Nephron progenitor cell (in vitro differentiated cells): ENCODE data around the gene APAF1.

Experiments used
- DNase-seq: peaks from one replicate; pipeline ENCODE4 v3.0.0; 2021
- H3K27ac Mint-ChIP-seq: 2 replicates; pipeline ENCODE4 v1.8.0; 2021; ENCODE audit warnings: mild to moderate bottlenecking, moderate library complexity, mixed read lengths
- H3K27me3 Mint-ChIP-seq: 2 replicates; pipeline ENCODE4 v1.8.0; 2021; ENCODE audit warnings: mild to moderate bottlenecking, low read depth, mixed read lengths; ENCODE audit not compliant: poor library complexity
- H3K36me3 Mint-ChIP-seq: 2 replicates; pipeline ENCODE4 v1.8.0; 2021; ENCODE audit warnings: low read depth, mixed read lengths
- H3K4me1 Mint-ChIP-seq: 2 replicates; pipeline ENCODE4 v1.8.0; 2021; ENCODE audit warnings: mixed read lengths
- H3K4me3 Mint-ChIP-seq: 2 replicates; pipeline ENCODE4 v1.8.0; 2021; ENCODE audit warnings: mild to moderate bottlenecking, moderate library complexity, mixed read lengths
- H3K9me3 Mint-ChIP-seq: 2 replicates; pipeline ENCODE4 v1.8.0; 2021; ENCODE audit warnings: mild to moderate bottlenecking, moderate library complexity, mixed read lengths
- TF ChIP-seq, protein P1 (sequence below): fragments of 200-600 bp; sonication (generic); IDR thresholded peaks from 2 replicates; pipeline ENCODE4 v1.5.0; 2021; ENCODE audit warnings: antibody characterized with exemption

The APAF1 gene

DNA sequence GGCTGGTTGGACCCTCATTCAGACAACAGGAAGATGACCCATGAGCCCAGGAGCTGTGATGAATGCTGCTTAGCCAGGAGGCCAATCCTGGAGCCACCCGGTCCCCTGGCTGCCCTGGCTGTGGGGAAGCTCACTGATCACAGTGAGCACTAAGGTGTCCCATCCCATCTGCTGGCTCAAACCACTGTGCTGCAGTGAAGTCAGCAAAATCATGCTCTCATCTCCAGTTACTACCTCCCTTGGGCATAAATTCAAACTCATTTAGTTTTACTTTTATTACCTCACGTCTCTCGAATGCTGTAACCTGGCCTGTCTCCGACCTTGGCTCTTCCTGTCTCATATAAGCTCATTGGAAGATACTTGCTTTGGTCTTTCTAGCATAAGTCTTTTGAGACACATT is 112.4 kb downstream of the APAF1 start:
- Mint-ChIP-seq H3K4me3 (no peak overlapping the region), H3K36me3 (no peaks in the 10 kb centered on the region), H3K9me3 (peaks cover 4% of the 10 kb centered on the region), H3K27ac (no peak overlapping the region), H3K27me3 (peaks cover 6% of the 10 kb centered on the region), H3K4me1 (peaks cover 24% of the 10 kb centered on the region)
- DNase-seq = no peak
- TF ChIP-seq, protein P1, sequence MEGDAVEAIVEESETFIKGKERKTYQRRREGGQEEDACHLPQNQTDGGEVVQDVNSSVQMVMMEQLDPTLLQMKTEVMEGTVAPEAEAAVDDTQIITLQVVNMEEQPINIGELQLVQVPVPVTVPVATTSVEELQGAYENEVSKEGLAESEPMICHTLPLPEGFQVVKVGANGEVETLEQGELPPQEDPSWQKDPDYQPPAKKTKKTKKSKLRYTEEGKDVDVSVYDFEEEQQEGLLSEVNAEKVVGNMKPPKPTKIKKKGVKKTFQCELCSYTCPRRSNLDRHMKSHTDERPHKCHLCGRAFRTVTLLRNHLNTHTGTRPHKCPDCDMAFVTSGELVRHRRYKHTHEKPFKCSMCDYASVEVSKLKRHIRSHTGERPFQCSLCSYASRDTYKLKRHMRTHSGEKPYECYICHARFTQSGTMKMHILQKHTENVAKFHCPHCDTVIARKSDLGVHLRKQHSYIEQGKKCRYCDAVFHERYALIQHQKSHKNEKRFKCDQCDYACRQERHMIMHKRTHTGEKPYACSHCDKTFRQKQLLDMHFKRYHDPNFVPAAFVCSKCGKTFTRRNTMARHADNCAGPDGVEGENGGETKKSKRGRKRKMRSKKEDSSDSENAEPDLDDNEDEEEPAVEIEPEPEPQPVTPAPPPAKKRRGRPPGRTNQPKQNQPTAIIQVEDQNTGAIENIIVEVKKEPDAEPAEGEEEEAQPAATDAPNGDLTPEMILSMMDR = no peak

DNA sequence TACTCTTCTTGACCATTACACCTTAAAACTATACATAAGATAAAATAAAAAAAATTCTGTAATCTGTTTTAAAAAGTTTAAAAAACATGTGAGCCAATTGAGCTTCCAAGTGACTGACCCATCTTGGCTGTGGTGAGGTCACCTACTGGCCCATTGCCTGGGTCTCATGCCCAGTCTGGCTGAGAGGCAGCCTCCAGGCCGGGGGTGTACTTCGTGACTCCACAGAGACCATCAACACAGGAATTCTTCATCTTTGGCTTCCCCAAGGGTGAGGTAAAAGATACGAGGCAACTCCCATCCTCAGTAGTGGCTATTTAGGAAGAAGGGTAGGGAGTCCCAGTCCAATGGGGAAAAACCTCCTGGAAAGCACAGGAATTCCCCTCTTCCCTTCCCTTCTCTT is 113.2 kb downstream of the APAF1 start:
- Mint-ChIP-seq H3K27me3 (peaks cover 10% of the 10 kb centered on the region), H3K9me3 (peaks cover 4% of the 10 kb centered on the region), H3K4me1 (peaks cover 16% of the 10 kb centered on the region), H3K4me3 (no peak overlapping the region), H3K27ac (no peak overlapping the region), H3K36me3 (no peaks in the 10 kb centered on the region)
- no peak for DNase-seq
- TF ChIP-seq, protein P1 = no peak

DNA sequence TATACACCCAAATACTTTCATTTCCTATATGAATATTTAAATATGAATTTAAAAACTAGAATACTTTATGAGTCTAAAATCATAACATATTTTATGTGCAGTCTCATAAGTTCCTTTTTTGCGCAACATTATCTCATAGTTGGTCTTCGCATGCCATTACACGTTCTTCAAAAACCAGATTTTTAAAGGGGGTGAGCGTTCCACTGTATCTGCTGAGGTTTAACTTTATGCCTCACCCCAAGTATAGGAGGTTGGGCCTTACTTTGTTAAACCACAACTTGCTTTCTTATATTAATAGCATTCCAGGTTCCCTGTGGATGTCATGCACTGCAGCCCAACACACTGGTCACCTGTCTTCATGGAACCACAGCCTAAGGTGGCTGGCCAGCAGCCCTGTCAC is 118.6 kb downstream of the APAF1 start:
- Mint-ChIP-seq H3K27ac (no peak overlapping the region), H3K4me3 (no peak overlapping the region), H3K27me3 (peaks cover 10% of the 10 kb centered on the region), H3K36me3 (no peaks in the 10 kb centered on the region), H3K9me3 (no peaks in the 10 kb centered on the region), H3K4me1 (no peaks in the 10 kb centered on the region)
- TF ChIP-seq, protein P1 = no peak
- no peak for DNase-seq

DNA sequence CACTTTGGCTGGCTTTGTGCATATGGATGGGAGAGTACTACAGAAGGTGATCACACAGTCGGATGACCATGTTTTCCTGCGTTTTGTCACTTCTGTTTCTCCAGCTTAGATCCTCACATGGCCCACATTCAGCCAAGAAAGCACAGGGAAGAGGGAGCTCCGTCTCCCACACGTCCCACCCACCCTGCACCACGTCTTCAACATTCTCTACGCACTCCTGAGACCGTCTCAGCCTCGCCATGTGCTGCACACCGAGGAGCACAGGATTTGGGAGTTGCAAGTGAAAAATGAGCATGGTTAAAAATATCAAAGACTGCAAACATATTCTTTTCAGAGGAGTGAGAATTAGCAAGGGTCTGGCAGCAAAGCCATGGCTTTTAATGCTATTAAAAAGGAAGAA is 122.2 kb downstream of the APAF1 start:
- Mint-ChIP-seq H3K4me3 (no peak overlapping the region), H3K9me3 (peaks cover 6% of the 10 kb centered on the region), H3K27ac (no peak overlapping the region), H3K36me3 (no peaks in the 10 kb centered on the region), H3K4me1 (no peaks in the 10 kb centered on the region), H3K27me3 (peaks cover 7% of the 10 kb centered on the region)
- no peak for DNase-seq
- TF ChIP-seq, protein P1 = no peak

DNA sequence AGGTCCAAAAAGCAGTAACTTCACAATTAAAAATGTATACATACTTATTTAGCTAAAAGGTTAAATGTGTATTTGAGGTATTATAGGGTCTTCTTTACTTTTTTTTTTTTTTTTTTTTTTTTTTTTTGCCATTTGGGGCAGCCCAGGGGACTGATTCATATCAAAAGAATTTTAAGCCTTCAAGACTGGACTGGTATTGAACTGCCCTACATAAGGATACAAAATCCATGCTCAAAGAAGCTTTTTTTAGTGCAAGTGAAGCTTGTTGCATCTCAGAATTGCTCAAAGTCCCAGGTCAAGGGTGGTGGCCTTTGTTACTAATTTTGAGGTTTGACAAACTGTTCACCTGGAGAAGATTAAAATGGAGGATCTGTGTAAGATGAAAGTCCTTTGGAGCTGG is 124.0 kb downstream of the APAF1 start:
- no peak for DNase-seq
- H3K4me1 Mint-ChIP-seq = no peaks in the 10 kb centered on the region
- TF ChIP-seq, protein P1 = no peak
- no peak overlapping the region for H3K4me3 Mint-ChIP-seq
- H3K9me3 Mint-ChIP-seq = peaks cover 8% of the 10 kb centered on the region
- no peaks in the 10 kb centered on the region for H3K27me3 Mint-ChIP-seq
- H3K27ac Mint-ChIP-seq = no peak overlapping the region
- H3K36me3 Mint-ChIP-seq = no peaks in the 10 kb centered on the region

DNA sequence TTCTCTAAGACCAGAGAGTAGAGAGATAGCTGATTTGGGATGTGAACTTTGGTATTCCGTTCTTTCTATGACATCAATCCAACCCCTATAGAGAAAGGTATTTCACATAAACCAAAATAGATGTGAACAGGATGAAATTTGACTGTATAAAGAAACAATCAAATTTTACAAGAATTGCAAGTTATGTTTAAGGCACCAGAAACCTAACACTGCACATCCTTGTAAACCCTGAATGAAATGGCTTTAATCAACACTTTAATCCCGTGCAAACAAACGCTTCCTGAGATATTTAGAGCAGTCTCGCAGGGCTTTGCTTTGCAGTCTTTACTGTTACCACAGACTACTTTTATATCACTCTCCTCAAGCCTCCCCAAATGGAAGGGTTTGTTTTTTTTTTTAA is 125.1 kb downstream of the APAF1 start:
- Mint-ChIP-seq H3K4me1 (no peaks in the 10 kb centered on the region), H3K27ac (no peak overlapping the region), H3K27me3 (no peaks in the 10 kb centered on the region), H3K36me3 (no peaks in the 10 kb centered on the region), H3K9me3 (peaks cover 8% of the 10 kb centered on the region), H3K4me3 (no peak overlapping the region)
- DNase-seq = no peak
- TF ChIP-seq, protein P1 = no peak
